NT2/D1 (cell line): ENCODE results near the gene ACVR1.

ENCODE experiments used
- DNase-seq: peaks from one replicate; pipeline ENCODE4 v3.0.0-alpha.2; 2011; ENCODE audit warnings: low read depth, low spot score
- H3K27me3 ChIP-seq: 2 replicates; pipeline ENCODE4 v1.6.0; 2011; ENCODE audit warnings: mild to moderate bottlenecking; ENCODE audit not compliant: insufficient read length, insufficient read depth
- H3K36me3 ChIP-seq: 2 replicates; pipeline ENCODE4 v1.6.1; 2011; ENCODE audit warnings: mild to moderate bottlenecking, low read length, mixed read lengths; ENCODE audit not compliant: insufficient read depth, insufficient read length
- H3K4me1 ChIP-seq: 2 replicates; pipeline ENCODE4 v1.5.1; 2011; ENCODE audit not compliant: insufficient read depth, insufficient read length
- H3K4me3 ChIP-seq: 2 replicates; pipeline ENCODE4 v1.5.1; 2011; ENCODE audit warnings: low read depth; ENCODE audit not compliant: insufficient read length
- H3K9ac ChIP-seq: 2 replicates; pipeline ENCODE4 v1.6.0; 2011; ENCODE audit warnings: low read depth; ENCODE audit not compliant: insufficient read length
- H3K9me3 ChIP-seq: 2 replicates; pipeline ENCODE4 v1.5.1; 2011; ENCODE audit warnings: mild to moderate bottlenecking, low read length; ENCODE audit not compliant: insufficient read depth
- SUZ12 ChIP-seq: IDR thresholded peaks from 2 replicates; pipeline ENCODE4 v1.6.1; 2011; ENCODE audit not compliant: insufficient read length, insufficient read depth; ENCODE audit errors: extremely low read depth
- YY1 ChIP-seq: IDR thresholded peaks from 2 replicates; pipeline ENCODE4 v1.6.1; 2011; ENCODE audit not compliant: insufficient read length, insufficient read depth
- ZNF274 ChIP-seq: IDR thresholded peaks from 2 replicates; pipeline ENCODE4 v1.6.1; 2011; ENCODE audit warnings: mild to moderate bottlenecking, low read depth, low read length

Gene ACVR1

DNA sequence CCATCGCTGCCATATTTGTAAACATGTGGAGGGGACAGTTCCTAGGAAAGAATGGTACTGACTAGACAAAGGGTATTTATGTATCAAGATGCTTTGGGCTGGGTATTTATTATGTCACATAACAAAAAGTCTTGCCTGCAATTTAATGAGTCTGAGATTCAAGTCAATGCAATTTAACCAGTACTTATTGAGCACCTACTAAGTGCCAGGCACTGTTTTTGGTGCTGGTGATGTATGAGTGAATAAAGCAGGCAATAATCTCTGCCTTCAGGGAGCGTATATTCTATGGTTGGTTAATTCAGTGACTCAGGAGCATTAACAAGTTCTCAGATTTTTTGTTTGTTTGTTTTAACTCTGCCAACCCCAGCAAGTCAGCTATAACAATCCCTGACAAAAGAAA, 24.6 kb upstream of the ACVR1 start:
- Histone ChIP-seq H3K4me1 (peaks cover 3% of the 10 kb centered on the region), H3K36me3 (no peaks in the 10 kb centered on the region), H3K27me3 (no peaks in the 10 kb centered on the region), H3K9ac (no peak overlapping the region), H3K9me3 (no peaks in the 10 kb centered on the region), H3K4me3 (no peak overlapping the region)
- no peak for TF ChIP-seq ZNF274
- no peak for TF ChIP-seq YY1
- no peak for TF ChIP-seq SUZ12
- DNase-seq, result no peak

DNA sequence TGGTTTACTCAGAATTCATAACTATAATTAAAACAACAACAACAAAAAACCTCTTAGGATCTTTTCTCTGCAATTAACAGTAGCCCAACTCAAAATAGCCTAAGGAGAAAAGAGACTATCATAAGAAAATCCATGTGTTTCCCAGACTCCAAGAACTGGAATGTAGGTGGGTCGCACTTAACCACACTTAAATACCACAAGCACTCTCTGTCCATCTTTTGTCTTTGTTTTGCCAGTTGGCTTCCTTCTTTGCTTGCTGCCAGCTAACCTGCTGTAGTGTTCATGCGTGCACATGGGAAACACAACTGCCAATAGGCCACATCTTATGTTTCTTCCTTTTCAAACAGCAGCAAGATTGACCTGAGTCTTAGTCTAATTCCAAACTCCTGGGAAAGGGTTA, 24.1 kb upstream of the ACVR1 start:
- no peaks in the 10 kb centered on the region for H3K27me3 ChIP-seq
- TF ChIP-seq ZNF274 (no peak), YY1 (no peak), SUZ12 (no peak)
- H3K9me3 ChIP-seq, result no peaks in the 10 kb centered on the region
- no peak overlapping the region for H3K4me3 ChIP-seq
- no peak for DNase-seq
- H3K4me1 ChIP-seq, result peaks cover 3% of the 10 kb centered on the region
- H3K9ac ChIP-seq, result no peak overlapping the region
- no peaks in the 10 kb centered on the region for H3K36me3 ChIP-seq

DNA sequence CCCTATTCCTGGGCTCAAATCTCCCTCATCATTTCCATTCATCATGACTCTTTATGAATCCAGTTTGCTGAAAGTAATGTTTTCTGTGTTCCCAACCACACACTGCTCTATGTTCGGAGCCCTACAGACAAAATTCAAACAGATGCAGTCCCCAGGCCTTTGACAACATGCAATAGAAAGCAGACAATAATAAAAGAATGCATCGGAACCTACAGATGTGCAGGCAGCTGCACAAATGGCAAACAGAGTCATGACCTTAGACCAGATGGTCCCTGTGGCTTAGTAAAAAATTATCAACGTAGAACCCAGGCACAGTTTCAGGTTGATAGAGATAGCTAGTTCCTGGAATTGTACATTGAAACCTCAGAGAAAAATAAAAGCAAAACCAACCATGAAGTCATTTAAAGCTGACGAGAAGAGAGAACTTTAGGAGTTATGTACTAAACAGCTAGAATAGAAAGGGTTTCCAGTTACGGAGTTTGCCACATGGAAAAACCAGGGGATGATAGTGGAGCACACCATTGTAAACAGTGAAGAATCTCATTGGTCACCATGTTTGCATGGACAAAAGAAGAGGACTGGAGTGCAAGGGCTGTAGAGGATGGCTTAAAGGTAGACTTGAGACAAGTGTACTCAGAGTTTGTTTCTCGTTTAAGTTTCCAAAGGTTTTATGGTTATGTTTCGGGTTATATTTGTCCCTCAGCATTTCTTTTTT, 23.2 kb upstream of the ACVR1 start:
- Histone ChIP-seq H3K4me3 (no peak overlapping the region), H3K9me3 (no peaks in the 10 kb centered on the region), H3K27me3 (no peaks in the 10 kb centered on the region), H3K4me1 (peaks cover 3% of the 10 kb centered on the region), H3K36me3 (no peaks in the 10 kb centered on the region), H3K9ac (no peak overlapping the region)
- TF ChIP-seq YY1 (no peak), ZNF274 (no peak), SUZ12 (no peak)
- no peak for DNase-seq

DNA sequence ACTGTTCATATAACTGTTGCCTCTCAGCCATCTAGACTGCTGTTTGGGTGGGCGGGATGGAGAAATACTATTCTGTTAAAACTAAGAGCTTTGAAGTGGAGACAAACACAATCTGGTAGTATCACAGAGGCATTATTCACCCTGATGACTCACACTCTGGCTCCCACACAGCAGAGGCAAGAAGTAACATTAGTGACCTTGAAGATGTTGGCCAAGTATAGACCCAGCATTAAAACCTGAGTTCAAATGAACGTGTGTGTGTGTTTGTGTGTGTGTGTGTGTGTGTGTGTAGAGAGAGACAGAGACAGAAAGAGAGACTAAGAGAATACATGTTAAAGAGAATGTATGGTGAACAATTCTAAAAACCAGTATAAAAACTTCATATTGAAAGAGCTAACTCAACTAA, 22.5 kb upstream of the ACVR1 start:
- no peak overlapping the region for H3K9ac ChIP-seq
- peaks cover 3% of the 10 kb centered on the region for H3K4me1 ChIP-seq
- H3K4me3 ChIP-seq, result no peak overlapping the region
- no peak for DNase-seq
- no peaks in the 10 kb centered on the region for H3K27me3 ChIP-seq
- no peaks in the 10 kb centered on the region for H3K36me3 ChIP-seq
- TF ChIP-seq ZNF274 (no peak), YY1 (no peak), SUZ12 (no peak)
- H3K9me3 ChIP-seq, result no peaks in the 10 kb centered on the region

DNA sequence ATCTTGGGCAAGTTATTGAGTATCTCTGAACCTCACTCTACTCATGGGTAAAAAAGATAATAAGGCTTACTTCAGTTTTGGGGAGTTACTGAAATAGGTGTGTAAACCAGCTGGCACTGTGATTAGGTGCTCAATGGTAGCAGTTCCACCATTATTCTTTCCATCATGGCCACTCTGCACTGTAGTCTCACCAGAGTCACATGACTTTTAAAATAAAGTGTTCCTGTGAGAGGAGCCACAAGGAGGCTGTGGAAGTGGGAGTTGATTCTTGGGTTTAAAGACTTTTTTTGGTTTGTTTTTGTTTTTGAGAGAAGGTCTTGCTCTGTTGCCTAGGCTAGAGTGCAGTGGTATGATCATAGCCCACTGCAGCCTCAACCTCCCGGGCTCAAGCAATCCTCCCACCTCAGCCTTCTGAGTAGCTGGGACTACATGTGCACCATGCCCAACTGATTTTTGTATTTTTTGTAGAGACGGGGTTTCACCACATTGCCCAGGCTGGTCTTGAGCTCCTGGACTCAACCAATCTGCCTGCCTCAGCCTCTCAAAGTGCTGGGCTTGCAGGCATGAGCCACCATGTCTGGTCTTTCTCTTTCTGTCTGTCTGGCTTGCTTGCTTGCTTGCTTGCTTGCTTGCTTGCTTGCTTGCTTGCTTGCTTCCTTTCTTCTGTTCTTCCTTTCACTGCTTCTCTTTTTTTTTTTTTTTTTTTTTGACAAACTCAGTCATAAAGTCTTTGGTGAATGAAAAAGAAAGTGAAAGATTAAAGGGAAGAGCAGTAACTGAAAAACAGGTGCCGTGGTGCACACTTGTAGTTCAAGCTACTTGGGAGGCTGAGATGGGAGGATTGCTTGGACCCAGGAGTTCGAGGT, 21.2 kb upstream of the ACVR1 start:
- Histone ChIP-seq H3K27me3 (no peaks in the 10 kb centered on the region), H3K36me3 (no peaks in the 10 kb centered on the region), H3K4me3 (no peak overlapping the region), H3K4me1 (peaks cover 3% of the 10 kb centered on the region), H3K9me3 (no peaks in the 10 kb centered on the region), H3K9ac (no peak overlapping the region)
- no peak for DNase-seq
- no peak for TF ChIP-seq SUZ12
- no peak for TF ChIP-seq ZNF274
- no peak for TF ChIP-seq YY1

DNA sequence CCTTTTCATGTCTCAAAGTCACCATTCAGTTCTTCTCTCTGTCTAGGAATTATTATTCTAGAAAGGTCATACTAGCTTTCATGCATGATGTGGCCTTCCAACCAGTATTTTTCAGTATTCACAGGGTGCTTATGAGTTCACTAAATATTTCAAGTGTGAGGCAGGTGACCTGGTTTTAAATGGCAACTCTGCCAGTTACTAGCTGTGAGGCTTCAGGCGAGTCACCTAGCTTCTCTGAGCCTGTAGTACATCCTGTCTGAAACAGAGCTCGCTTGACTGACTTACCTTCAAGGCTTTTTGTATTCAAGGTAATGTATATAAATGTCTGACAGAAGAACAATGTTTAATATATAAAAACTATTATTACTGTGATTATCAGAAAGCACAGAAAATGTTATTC, 19.4 kb upstream of the ACVR1 start:
- H3K27me3 ChIP-seq, result no peaks in the 10 kb centered on the region
- H3K4me1 ChIP-seq, result peaks cover 3% of the 10 kb centered on the region
- TF ChIP-seq YY1, result no peak
- no peak overlapping the region for H3K9ac ChIP-seq
- H3K36me3 ChIP-seq, result no peaks in the 10 kb centered on the region
- H3K4me3 ChIP-seq, result no peak overlapping the region
- no peak for DNase-seq
- no peaks in the 10 kb centered on the region for H3K9me3 ChIP-seq

DNA sequence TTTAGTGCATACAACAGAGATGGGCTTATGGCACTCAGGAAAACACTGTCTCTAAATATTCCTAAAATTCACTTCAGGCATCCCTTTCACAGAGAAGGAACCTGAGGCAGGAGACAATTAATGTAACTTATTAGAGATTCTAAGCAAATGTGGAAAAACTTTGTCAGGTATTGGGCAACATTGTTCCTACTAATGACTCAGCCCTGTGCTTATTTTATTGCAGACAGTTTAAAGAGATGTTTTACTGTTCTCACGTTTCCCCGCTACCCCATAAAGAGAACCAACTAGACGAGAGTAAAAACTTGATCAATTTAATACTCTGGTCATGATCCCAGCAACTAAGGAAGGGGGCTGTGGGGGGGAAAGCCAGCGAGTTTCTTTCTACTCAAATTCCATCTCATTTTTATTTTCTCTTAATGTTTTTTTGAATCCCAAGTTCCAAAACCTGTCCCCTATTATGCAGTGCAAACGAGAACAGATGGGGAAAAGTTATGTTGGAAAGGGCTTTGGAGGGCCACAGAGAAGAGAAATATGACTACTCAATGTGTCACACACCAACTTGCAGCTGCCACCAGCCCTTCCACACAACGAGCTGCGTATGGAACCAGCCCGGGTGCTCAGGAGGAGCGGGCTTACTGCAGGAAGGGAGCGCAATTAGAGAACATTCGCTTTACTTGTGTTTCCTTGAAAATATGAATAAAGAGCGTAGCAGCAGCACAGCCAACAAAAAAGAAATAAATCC, 18.7 kb upstream of the ACVR1 start:
- no peak overlapping the region for H3K9ac ChIP-seq
- H3K27me3 ChIP-seq, result no peaks in the 10 kb centered on the region
- H3K9me3 ChIP-seq, result no peaks in the 10 kb centered on the region
- no peaks in the 10 kb centered on the region for H3K36me3 ChIP-seq
- no peak overlapping the region for H3K4me3 ChIP-seq
- DNase-seq, result no peak
- peaks cover 6% of the 10 kb centered on the region for H3K4me1 ChIP-seq
- TF ChIP-seq YY1 (no peak), SUZ12 (no peak), ZNF274 (no peak)
